ENCODE measurements around the gene KRT77. TPM values are rescaled to one million over a fixed set of nuclear protein-coding genes. Genes with fewer than 3 reads are reported as not detected.

The KRT77 gene
- total RNA-seq, 2 donors from 2014 or later = not detected

GRCh38 chr12:52682381-52682660, 21.0 kb downstream of the KRT77 start:
- no peak overlapping the region for H3K27ac Mint-ChIP-seq
- H3K4me3 ChIP-seq (ENCODE audit: low read length) = no peak overlapping the region
- H3K9me3 Mint-ChIP-seq = no peaks in the 10 kb centered on the region
- no peaks in the 10 kb centered on the region for H3K36me3 ChIP-seq (ENCODE audit: control insufficient read depth, insufficient read depth, low read length)
- no peak overlapping the region for H3K27ac ChIP-seq (ENCODE audit: low read depth, low read length)
- peaks cover 48% of the 10 kb centered on the region for H3K27me3 Mint-ChIP-seq (ENCODE audit: insufficient read depth)
- WGBS, 2 experiments (ENCODE audit: insufficient coverage in 1 of 2, insufficient read length in 1 of 2) = 98 to 100% methylated on average over 2 of the region's 2 CpGs
- no peaks in the 10 kb centered on the region for H3K4me1 ChIP-seq (ENCODE audit: control insufficient read depth, insufficient read depth, low read length)
- no peaks in the 10 kb centered on the region for H3K36me3 Mint-ChIP-seq (ENCODE audit: low read depth)
- no peaks in the 10 kb centered on the region for H3K4me1 Mint-ChIP-seq
- no peak for DNase-seq
- H3K4me3 Mint-ChIP-seq = no peak overlapping the region
- no peak for TF ChIP-seq CTCF (conservative IDR thresholded peaks at IDR 0.05)
- H3K9me3 ChIP-seq (ENCODE audit: control insufficient read depth, low read length) = no peaks in the 10 kb centered on the region
- peaks cover 62% of the 10 kb centered on the region for H3K27me3 ChIP-seq (ENCODE audit: control insufficient read depth, insufficient read depth, low read length, poor library complexity, severe bottlenecking)
- H3K9ac ChIP-seq (ENCODE audit: extremely low read depth, low read length, poor library complexity, severe bottlenecking) = no peak overlapping the region

- Mint-ChIP-seq H3K27ac (no peak overlapping the region), H3K27me3 (ENCODE audit: insufficient read depth) (peaks cover 43% of the 10 kb centered on the region), H3K4me3 (no peak overlapping the region), H3K36me3 (ENCODE audit: low read depth) (no peaks in the 10 kb centered on the region), H3K9me3 (no peaks in the 10 kb centered on the region), H3K4me1 (no peaks in the 10 kb centered on the region)
- H3K27ac ChIP-seq (ENCODE audit: low read depth, low read length) = no peak overlapping the region
- H3K9me3 ChIP-seq (ENCODE audit: control insufficient read depth, low read length) = no peaks in the 10 kb centered on the region
- no peak for DNase-seq
- H3K27me3 ChIP-seq (ENCODE audit: control insufficient read depth, insufficient read depth, low read length, poor library complexity, severe bottlenecking) = peaks cover 63% of the 10 kb centered on the region
- no peaks in the 10 kb centered on the region for H3K36me3 ChIP-seq (ENCODE audit: control insufficient read depth, insufficient read depth, low read length)
- H3K4me1 ChIP-seq (ENCODE audit: control insufficient read depth, insufficient read depth, low read length) = no peaks in the 10 kb centered on the region
- H3K4me3 ChIP-seq (ENCODE audit: low read length) = no peak overlapping the region
- 93 to 95% methylated on average over 7 to 12 of the region's 12 CpGs for WGBS, 2 experiments (ENCODE audit: insufficient coverage in 1 of 2, insufficient read length in 1 of 2)
- TF ChIP-seq CTCF (conservative IDR thresholded peaks at IDR 0.05) = no peak
- H3K9ac ChIP-seq (ENCODE audit: extremely low read depth, low read length, poor library complexity, severe bottlenecking) = no peak overlapping the region
Observed at GRCh38 chr12:52681526-52682380, 21.6 kb downstream of the KRT77 start.

- Histone ChIP-seq H3K36me3 (ENCODE audit: control insufficient read depth, insufficient read depth, low read length) (no peaks in the 10 kb centered on the region), H3K9ac (ENCODE audit: extremely low read depth, low read length, poor library complexity, severe bottlenecking) (no peak within 1 kb of the TSS), H3K4me3 (ENCODE audit: low read length) (no peak within 1 kb of the TSS), H3K27me3 (ENCODE audit: control insufficient read depth, insufficient read depth, low read length, poor library complexity, severe bottlenecking) (peaks cover 59% of the 10 kb centered on the region), H3K4me1 (ENCODE audit: control insufficient read depth, insufficient read depth, low read length) (no peaks in the 10 kb centered on the region), H3K9me3 (ENCODE audit: control insufficient read depth, low read length) (no peaks in the 10 kb centered on the region), H3K27ac (ENCODE audit: low read depth, low read length) (no peak within 1 kb of the TSS)
- no peaks in the 10 kb centered on the region for H3K36me3 Mint-ChIP-seq (ENCODE audit: low read depth)
- H3K27me3 Mint-ChIP-seq (ENCODE audit: insufficient read depth) = peaks cover 41% of the 10 kb centered on the region
- TF ChIP-seq CTCF (conservative IDR thresholded peaks at IDR 0.05) = no peak
- no peak within 1 kb of the TSS for H3K4me3 Mint-ChIP-seq
- no peak within 1 kb of the TSS for H3K27ac Mint-ChIP-seq
- no peaks in the 10 kb centered on the region for H3K9me3 Mint-ChIP-seq
- H3K4me1 Mint-ChIP-seq = no peaks in the 10 kb centered on the region
- no peak for DNase-seq
- WGBS, 2 experiments (ENCODE audit: insufficient coverage in 1 of 2, insufficient read length in 1 of 2) = 86 to 100% methylated on average over 1 to 3 of the region's 3 CpGs
Observed at GRCh38 chr12:52680363-52680762, 23.0 kb downstream of the KRT77 start, which contains the start of gene KRT1. Gene KRT1 (minus strand): TSS chr12:52680407. CDS start chr12:52680348, 59 bp downstream.
